GM21529 (cell line): Measurements from ENCODE around the gene OR14I1.

Source experiments
- ATAC-seq: cut with Tn5 transposase; IDR thresholded peaks from one replicate; pipeline ENCODE4 v1.9.1; 2021; ENCODE audit not compliant: unreplicated experiment

OR14I1 gene

GRCh38 chr1:248702714-248703113 is at the start of gene OR14I1:
Gene OR14I1 (minus strand): TSS chr1:248702766.
- no peak for ATAC-seq

- no peak for ATAC-seq
These were observed 49.1 kb upstream of the OR14I1 start for GRCh38 chr1:248751635-248752034.

GRCh38 chr1:248751142-248751541 is 48.6 kb upstream of the OR14I1 start:
- no peak for ATAC-seq

- ATAC-seq = no peak
These were observed 47.9 kb upstream of the OR14I1 start for GRCh38 chr1:248750496-248750895.

GRCh38 chr1:248748211-248748610 is 45.6 kb upstream of the OR14I1 start:
- no peak for ATAC-seq

- ATAC-seq = no peak
These were observed 38.3 kb upstream of the OR14I1 start for GRCh38 chr1:248740876-248741275.

GRCh38 chr1:248739572-248740205 is 37.1 kb upstream of the OR14I1 start:
- no peak for ATAC-seq

GRCh38 chr1:248737457-248737856 is 34.9 kb upstream of the OR14I1 start:
- ATAC-seq = no peak

GRCh38 chr1:248736977-248737376 is 34.4 kb upstream of the OR14I1 start:
- ATAC-seq = no peak

- ATAC-seq = no peak
These were observed 31.0 kb upstream of the OR14I1 start for GRCh38 chr1:248733566-248733965.

- ATAC-seq = no peak
These were observed 28.2 kb upstream of the OR14I1 start for GRCh38 chr1:248730507-248731335.

- no peak for ATAC-seq
These were observed 11.7 kb upstream of the OR14I1 start for GRCh38 chr1:248714248-248714647.

GRCh38 chr1:248710305-248710900 is 7.8 kb upstream of the OR14I1 start:
- no peak for ATAC-seq

GRCh38 chr1:248704606-248705005 is 2.0 kb upstream of the OR14I1 start:
- no peak for ATAC-seq

- no peak for ATAC-seq
These were observed 1.1 kb upstream of the OR14I1 start for GRCh38 chr1:248703674-248704073.

- no peak for ATAC-seq
These were observed 3.5 kb downstream of the OR14I1 start for GRCh38 chr1:248699099-248699498.

- no peak for ATAC-seq
These were observed 4.7 kb downstream of the OR14I1 start for GRCh38 chr1:248697907-248698306.

GRCh38 chr1:248696774-248697173 is 5.8 kb downstream of the OR14I1 start:
- no peak for ATAC-seq

- no peak for ATAC-seq
These were observed 6.3 kb downstream of the OR14I1 start for GRCh38 chr1:248696261-248696660.

GRCh38 chr1:248695451-248696132 is 7.0 kb downstream of the OR14I1 start:
- no peak for ATAC-seq

- ATAC-seq = no peak
These were observed 10.9 kb downstream of the OR14I1 start for GRCh38 chr1:248691567-248692155.
